Right lobe of liver (tissue), 4 donors: ENCODE measurements around the gene RNASE9.

Source experiments
- POLR2A ChIP-seq: fragments of 450-650 bp; IDR thresholded peaks from one replicate; pipeline ENCODE4 v1.6.1; 2017; ENCODE audit warnings: antibody characterized with exemption, mild to moderate bottlenecking
- TF ChIP-seq, protein P1 (sequence below), 4 donors: fragments of 200-600 bp in 3 of 4; fragments of 450-650 bp in 1 of 4; IDR thresholded peaks; one replicate each; pipeline versions ENCODE4 v1.5.1 to v1.8.0; 2016 to 2022; ENCODE audit warnings: antibody characterized with exemption in 4 of 4, mild to moderate bottlenecking in 2 of 4
- donor health status: DM: no; HTN: no; CAD: no.
- donor health status: DM: no; HTN: no; CAD: no.
- donor health status: DM: no; HTN: yes; CAD: no.

DNA sequence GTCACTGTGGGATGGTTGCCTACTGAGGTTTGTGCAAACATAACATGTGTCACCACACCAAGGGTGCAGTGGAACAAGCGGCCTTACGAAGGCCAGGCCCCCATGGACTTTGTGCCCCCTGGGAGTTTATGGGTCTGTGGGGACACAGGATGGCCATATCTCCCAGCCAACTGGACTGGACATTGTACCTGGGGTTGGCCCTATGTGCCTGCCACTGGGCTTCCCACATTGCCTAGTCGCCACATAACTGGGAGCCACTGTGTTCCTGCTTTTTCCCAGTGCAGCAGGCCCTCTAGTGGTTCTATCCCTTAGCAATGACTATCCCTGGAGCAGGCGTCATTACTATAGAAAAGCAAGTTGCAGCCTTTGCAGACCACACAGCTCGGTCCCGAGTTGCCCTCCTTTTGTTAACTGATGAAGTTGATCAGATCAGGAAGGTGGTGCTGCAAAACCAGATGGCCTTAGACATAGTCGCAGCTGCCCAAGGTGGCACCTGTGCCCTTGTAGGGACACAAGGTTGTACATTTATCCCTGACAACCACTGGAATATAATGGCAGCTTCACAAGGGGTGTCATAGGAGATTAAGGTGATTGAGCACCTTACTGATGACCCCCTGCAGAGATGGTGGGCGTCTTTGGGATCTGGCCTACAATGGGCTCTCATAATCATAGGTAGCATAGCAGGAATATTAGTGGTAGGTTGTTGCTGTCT, 45.5 kb upstream of the RNASE9 start:
- TF ChIP-seq, protein P1, sequence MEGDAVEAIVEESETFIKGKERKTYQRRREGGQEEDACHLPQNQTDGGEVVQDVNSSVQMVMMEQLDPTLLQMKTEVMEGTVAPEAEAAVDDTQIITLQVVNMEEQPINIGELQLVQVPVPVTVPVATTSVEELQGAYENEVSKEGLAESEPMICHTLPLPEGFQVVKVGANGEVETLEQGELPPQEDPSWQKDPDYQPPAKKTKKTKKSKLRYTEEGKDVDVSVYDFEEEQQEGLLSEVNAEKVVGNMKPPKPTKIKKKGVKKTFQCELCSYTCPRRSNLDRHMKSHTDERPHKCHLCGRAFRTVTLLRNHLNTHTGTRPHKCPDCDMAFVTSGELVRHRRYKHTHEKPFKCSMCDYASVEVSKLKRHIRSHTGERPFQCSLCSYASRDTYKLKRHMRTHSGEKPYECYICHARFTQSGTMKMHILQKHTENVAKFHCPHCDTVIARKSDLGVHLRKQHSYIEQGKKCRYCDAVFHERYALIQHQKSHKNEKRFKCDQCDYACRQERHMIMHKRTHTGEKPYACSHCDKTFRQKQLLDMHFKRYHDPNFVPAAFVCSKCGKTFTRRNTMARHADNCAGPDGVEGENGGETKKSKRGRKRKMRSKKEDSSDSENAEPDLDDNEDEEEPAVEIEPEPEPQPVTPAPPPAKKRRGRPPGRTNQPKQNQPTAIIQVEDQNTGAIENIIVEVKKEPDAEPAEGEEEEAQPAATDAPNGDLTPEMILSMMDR (IDR thresholded peaks at IDR 0.05) = peak; percentile 60 to 73 (median 64)
- no peak for TF ChIP-seq POLR2A
